Esophagus squamous epithelium (tissue), 5 donors: ENCODE results near the gene NRG3. TPM values are rescaled to one million over a fixed set of nuclear protein-coding genes. Genes with fewer than 3 reads are reported as not detected.

ENCODE experiments used
- DNase-seq: peaks from one replicate; lab custom pipeline; 2025; lab: John Stamatoyannopoulos, UW
- H3K27ac ChIP-seq, 4 donors: fragments of 200-600 bp; sonication (generic); one replicate each; pipeline ENCODE4 v1.5.1; 2016 to 2019; ENCODE audit warnings: mild to moderate bottlenecking in 1 of 4
- H3K27me3 ChIP-seq, 4 donors: fragments of 200-600 bp; sonication (generic); 1 replicate in 3 of 4; 2 replicates in 1 of 4; pipeline versions ENCODE4 v1.5.1 to v1.6.0; 2017 to 2021; ENCODE audit warnings: antibody characterized with exemption in 1 of 4
- H3K36me3 ChIP-seq, 3 donors: fragments of 200-600 bp; sonication (generic); one replicate each; pipeline ENCODE4 v1.5.1; 2016 to 2019
- H3K4me1 ChIP-seq, 3 donors: fragments of 200-600 bp; sonication (generic); one replicate each; pipeline ENCODE4 v1.5.1; 2017 to 2019
- H3K4me3 ChIP-seq, 4 donors: fragments of 200-600 bp; sonication (generic); 1 replicate in 3 of 4; 2 replicates in 1 of 4; pipeline ENCODE4 v1.5.1; 2016 to 2019; ENCODE audit warnings: mild to moderate bottlenecking in 2 of 4, moderate library complexity in 1 of 4
- H3K9me3 ChIP-seq, 3 donors: fragments of 200-600 bp; sonication (generic); one replicate each; pipeline ENCODE4 v1.5.1; 2016 to 2019
- CTCF ChIP-seq, 6 experiments: fragments of 450-650 bp in 4 of 6; fragments of 200-600 bp in 2 of 6; sonication (generic) in 2 of 6; IDR thresholded peaks; one replicate each; pipeline ENCODE4 v1.5.1; 2016 to 2019; ENCODE audit warnings: antibody characterized with exemption in 6 of 6, mild to moderate bottlenecking in 4 of 6, moderate library complexity in 4 of 6
- POLR2A ChIP-seq, 4 donors: fragments of 450-650 bp; IDR thresholded peaks; one replicate each; pipeline ENCODE4 v1.6.1; 2017; ENCODE audit warnings: antibody characterized with exemption in 4 of 4, mild to moderate bottlenecking in 4 of 4, moderate library complexity in 3 of 4
- WGBS, 2 donors: methylation state at CpG; one replicate each; pipeline ENCODE4 v1.1.5; 2018; 5-methylcytosine and 5-hydroxymethylcytosine counted together
- intact Hi-C: fragments of 100-400 bp; cut with DNase I; formaldehyde crosslinking; loops from one replicate; pipeline ENCODE4 v1.15.0; 2022
- total RNA-seq, 4 donors: library from RNA; depleted of rRNA; stranded (reverse); fragments of >200 nt; gene quantifications; one replicate each; pipeline ENCODE4 v1.1.0, GENCODE V29; 2016
- donor health status: DM: yes; HTN: yes; CAD: no.

Gene NRG3
- total RNA-seq, 4 donors from 2014 or later: 0.19 TPM; not detected in 3

- Histone ChIP-seq H3K27ac (no peak overlapping the region), H3K36me3 (no peaks in the 10 kb centered on the region), H3K9me3 (no peaks in the 10 kb centered on the region), H3K4me3 (no peak overlapping the region), H3K4me1 (no peaks in the 10 kb centered on the region), H3K27me3 (no peaks in the 10 kb centered on the region)
- no peak for TF ChIP-seq CTCF (IDR thresholded peaks at IDR 0.05)
- no peak for TF ChIP-seq POLR2A (IDR thresholded peaks at IDR 0.05)
- intact Hi-C loops: no loop called here
- WGBS, 2 donors: 59 to 69% methylated on average over 3 of the region's 3 CpGs
- DNase-seq: no peak
These were observed 200.6 kb downstream of the NRG3 start for GRCh38 chr10:82075605-82076004.

GRCh38 chr10:82084496-82084895, 209.5 kb downstream of the NRG3 start:
- WGBS, 2 donors: 86 to 87% methylated on average over 2 of the region's 2 CpGs
- intact Hi-C loops: no loop called here
- no peaks in the 10 kb centered on the region for H3K4me1 ChIP-seq

GRCh38 chr10:82084904-82085303, 209.9 kb downstream of the NRG3 start:
- no peaks in the 10 kb centered on the region for H3K9me3 ChIP-seq
- no peak for TF ChIP-seq POLR2A (IDR thresholded peaks at IDR 0.05)
- no peak for TF ChIP-seq CTCF (IDR thresholded peaks at IDR 0.05)
- no peak overlapping the region for H3K4me3 ChIP-seq
- intact Hi-C loops: no loop called here
- no peaks in the 10 kb centered on the region for H3K4me1 ChIP-seq
- H3K36me3 ChIP-seq: no peaks in the 10 kb centered on the region
- DNase-seq: no peak
- no peaks in the 10 kb centered on the region for H3K27me3 ChIP-seq
- 60 to 66% methylated on average over 6 to 7 of the region's 7 CpGs for WGBS, 2 donors
- no peak overlapping the region for H3K27ac ChIP-seq

More at GRCh38 chr10:82084496-82084895, 209.5 kb downstream of the NRG3 start:
- Histone ChIP-seq H3K27me3 (no peaks in the 10 kb centered on the region), H3K36me3 (no peaks in the 10 kb centered on the region), H3K27ac (no peak overlapping the region), H3K4me3 (no peak overlapping the region), H3K9me3 (no peaks in the 10 kb centered on the region)
- no peak for DNase-seq
- no peak for TF ChIP-seq CTCF (IDR thresholded peaks at IDR 0.05)
- no peak for TF ChIP-seq POLR2A (IDR thresholded peaks at IDR 0.05)

GRCh38 chr10:82089327-82089726, 214.3 kb downstream of the NRG3 start:
- Histone ChIP-seq H3K36me3 (no peaks in the 10 kb centered on the region), H3K4me1 (no peaks in the 10 kb centered on the region), H3K9me3 (no peaks in the 10 kb centered on the region), H3K4me3 (no peak overlapping the region), H3K27ac (no peak overlapping the region), H3K27me3 (no peaks in the 10 kb centered on the region)
- TF ChIP-seq CTCF (IDR thresholded peaks at IDR 0.05): no peak
- TF ChIP-seq POLR2A (IDR thresholded peaks at IDR 0.05): no peak
- DNase-seq: no peak
- intact Hi-C loops: no loop called here
- 23 to 32% methylated on average over 2 of the region's 2 CpGs for WGBS, 2 donors

GRCh38 chr10:82091413-82091812, 216.4 kb downstream of the NRG3 start:
- Histone ChIP-seq H3K9me3 (no peaks in the 10 kb centered on the region), H3K27ac (no peak overlapping the region), H3K27me3 (no peaks in the 10 kb centered on the region), H3K4me1 (no peaks in the 10 kb centered on the region), H3K36me3 (no peaks in the 10 kb centered on the region), H3K4me3 (no peak overlapping the region)
- TF ChIP-seq POLR2A (IDR thresholded peaks at IDR 0.05): no peak
- no peak for TF ChIP-seq CTCF (IDR thresholded peaks at IDR 0.05)
- intact Hi-C loops: no loop called here
- 66 to 68% methylated on average over 4 of the region's 4 CpGs for WGBS, 2 donors
- DNase-seq: no peak
